RWPE2 (cell line): Measurements from ENCODE around the gene BCAS4.
"Not testable (repeated sequence)": the region's sequence is repeated elsewhere in the genome, so short reads cannot be mapped to it uniquely, and the experiment has no call there.

ENCODE experiments used
- ATAC-seq: fragments of 200-7000 bp; cut with Tn5 transposase; 3 replicates; pipeline ENCODE4 v1.9.1; 2021; ENCODE audit warnings: low read depth
- DNase-seq: peaks from one replicate; pipeline ENCODE4 v3.0.0-alpha.2; 2020; ENCODE audit warnings: low spot score
- H3K27ac ChIP-seq: fragments of 450-650 bp; 2 replicates; pipeline ENCODE4 v1.5.1; 2017; ENCODE audit warnings: mild to moderate bottlenecking; ENCODE audit not compliant: poor library complexity, severe bottlenecking
- H3K27me3 ChIP-seq: fragments of 250-450 bp; sonication (Bioruptor Pico); 2 replicates; pipeline ENCODE4 v1.5.1; 2021; ENCODE audit warnings: mild to moderate bottlenecking, moderate library complexity; ENCODE audit not compliant: insufficient read depth, poor library complexity, severe bottlenecking
- H3K36me3 ChIP-seq: fragments of 250-450 bp; sonication (Bioruptor Pico); 2 replicates; pipeline ENCODE4 v1.5.1; 2020; ENCODE audit warnings: low read depth, mild to moderate bottlenecking, moderate library complexity
- H3K4me1 ChIP-seq: fragments of 250-450 bp; sonication (Bioruptor Pico); 2 replicates; pipeline ENCODE4 v1.5.1; 2021; ENCODE audit warnings: mild to moderate bottlenecking, moderate library complexity; ENCODE audit not compliant: insufficient read depth, poor library complexity, severe bottlenecking
- H3K4me3 ChIP-seq: fragments of 250-450 bp; sonication (Bioruptor Pico); 2 replicates; pipeline ENCODE4 v1.5.1; 2021; ENCODE audit warnings: mild to moderate bottlenecking, moderate library complexity; ENCODE audit not compliant: severe bottlenecking
- H3K9me3 ChIP-seq: fragments of 250-450 bp; sonication (Bioruptor Pico); 2 replicates; pipeline ENCODE4 v1.5.1; 2021; ENCODE audit warnings: mild to moderate bottlenecking, moderate library complexity; ENCODE audit not compliant: severe bottlenecking
- CTCF ChIP-seq: fragments of 450-650 bp; IDR thresholded peaks from one replicate; pipeline ENCODE4 v1.5.1; 2017; ENCODE audit warnings: mild to moderate bottlenecking, moderate library complexity; ENCODE audit not compliant: poor library complexity, severe bottlenecking

The BCAS4 gene

GRCh38 chr20:50789968-50790650 lies 4.8 kb upstream of the BCAS4 start:
- Histone ChIP-seq H3K9me3 (no peaks in the 10 kb centered on the region), H3K4me1 (peaks cover 14% of the 10 kb centered on the region), H3K27ac (peak overlapping the region; percentile 70), H3K4me3 (no peak overlapping the region), H3K27me3 (no peaks in the 10 kb centered on the region), H3K36me3 (no peaks in the 10 kb centered on the region)
- TF ChIP-seq CTCF: no peak
- ATAC-seq: no peak
- peak; percentile 42 for DNase-seq

DNA sequence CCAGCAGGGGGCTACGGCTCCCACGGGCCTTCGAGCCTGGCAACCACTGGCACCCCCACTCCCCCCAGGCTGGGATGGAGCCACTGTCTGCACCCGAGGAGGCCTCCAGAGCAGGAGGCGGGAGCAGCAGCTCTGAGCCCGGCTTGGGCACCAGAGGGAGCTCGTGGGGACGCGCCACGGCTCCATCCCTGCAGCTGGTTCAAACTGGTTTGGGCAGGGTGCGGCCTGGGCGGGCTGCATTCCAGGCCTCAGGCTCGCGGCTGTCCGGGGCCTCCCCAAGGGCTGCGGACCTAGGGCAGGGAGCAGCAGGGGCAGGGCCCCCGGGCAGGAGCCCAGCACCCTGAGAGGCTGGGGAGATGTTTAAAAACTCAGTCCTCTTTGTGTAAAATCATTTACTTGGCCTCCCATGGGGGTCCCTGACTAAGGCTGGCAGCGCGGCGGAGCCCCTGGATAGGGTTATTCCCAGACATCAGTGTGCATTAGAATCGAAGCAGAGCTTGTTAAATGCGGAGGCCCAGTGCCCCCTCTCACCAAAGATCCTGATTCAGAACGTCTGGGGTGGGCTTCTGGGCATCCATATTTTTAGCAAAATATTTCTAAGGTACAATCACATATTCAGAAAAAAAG lies 4.1 kb upstream of the BCAS4 start:
- Histone ChIP-seq H3K36me3 (no peaks in the 10 kb centered on the region), H3K27ac (peak overlapping the region; percentile 70), H3K4me3 (no peak overlapping the region), H3K9me3 (no peaks in the 10 kb centered on the region), H3K27me3 (no peaks in the 10 kb centered on the region), H3K4me1 (peaks cover 16% of the 10 kb centered on the region)
- peak; percentile 99 for DNase-seq
- ATAC-seq: peak; percentile 87
- peak; percentile 100 for TF ChIP-seq CTCF

DNA sequence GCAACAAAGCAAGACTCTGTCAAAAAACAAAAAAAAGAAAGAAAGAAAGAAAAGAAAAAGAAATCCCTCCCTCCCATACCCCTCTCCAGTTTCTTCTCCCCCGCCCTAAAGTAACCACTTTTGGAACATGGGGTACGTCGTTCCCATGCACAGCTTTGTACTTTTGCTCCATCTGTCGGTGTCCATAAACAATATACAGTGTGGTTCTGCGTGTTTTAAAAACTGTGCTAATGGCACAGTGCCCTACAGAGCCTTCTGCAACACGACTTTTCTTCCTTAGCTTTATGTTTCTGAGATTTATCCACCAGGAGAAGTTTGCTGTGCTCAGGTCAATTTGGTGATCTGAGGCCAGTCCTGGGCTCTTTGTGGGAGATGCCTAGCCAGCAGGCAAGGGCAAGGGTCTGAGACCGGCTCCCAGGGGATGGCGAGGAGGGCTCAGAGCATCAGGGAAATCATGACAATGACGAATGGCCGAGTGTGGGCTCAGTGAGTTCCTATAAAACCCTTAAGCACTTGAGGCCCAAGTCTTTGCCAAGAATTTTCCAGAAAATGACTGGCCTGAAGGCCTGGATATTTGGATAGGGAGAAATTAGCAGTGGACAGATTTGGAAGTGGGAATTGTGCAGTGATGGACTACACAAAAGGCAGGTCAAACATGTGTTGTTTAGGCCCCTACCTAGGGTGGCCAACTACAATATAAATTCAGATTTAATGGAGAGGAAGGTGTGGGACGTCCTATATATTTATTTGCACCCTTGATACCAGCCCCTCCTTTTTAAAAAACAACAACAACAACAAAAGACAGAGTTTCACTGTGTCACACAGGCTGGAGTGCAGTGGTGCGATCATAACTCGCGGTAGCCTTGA lies 1.9 kb upstream of the BCAS4 start:
- TF ChIP-seq CTCF: no peak
- Histone ChIP-seq H3K27me3 (no peaks in the 10 kb centered on the region), H3K27ac (no peak overlapping the region), H3K9me3 (no peaks in the 10 kb centered on the region), H3K4me1 (peaks cover 17% of the 10 kb centered on the region), H3K4me3 (no peak overlapping the region), H3K36me3 (no peaks in the 10 kb centered on the region)
- ATAC-seq (no peak), DNase-seq (peak; percentile 73)

DNA sequence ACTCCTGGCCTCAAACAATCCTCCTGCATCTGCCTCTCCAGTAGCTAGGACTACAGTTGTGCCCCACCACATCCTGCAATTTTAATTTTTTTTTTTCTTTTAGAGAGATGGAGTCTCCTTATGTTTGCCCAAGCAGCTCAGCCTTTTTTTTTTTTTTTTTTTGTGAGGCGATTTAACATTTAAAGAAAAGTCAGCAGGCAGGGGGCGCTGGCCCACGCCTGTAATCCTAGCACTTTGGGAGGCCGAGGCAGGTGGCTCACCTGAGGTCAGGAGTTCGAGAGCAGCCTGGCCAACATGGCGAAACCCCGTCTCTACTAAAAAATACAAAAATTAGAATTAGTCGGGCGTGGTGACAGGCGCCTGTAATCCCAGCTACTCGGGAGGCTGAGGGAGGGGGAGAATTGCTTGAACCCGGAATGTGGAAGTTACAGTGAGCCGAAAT lies 1.3 kb upstream of the BCAS4 start:
- peak; percentile 42 for DNase-seq
- peaks cover 17% of the 10 kb centered on the region for H3K4me1 ChIP-seq
- not testable (repeated sequence) for H3K27ac ChIP-seq

More for the DNA sequence above, 1.3 kb upstream of the BCAS4 start:
- TF ChIP-seq CTCF: peak; percentile 75
- not testable (repeated sequence) for H3K4me3 ChIP-seq, ATAC-seq, H3K9me3 ChIP-seq, H3K36me3 ChIP-seq, H3K27me3 ChIP-seq
